ENCODE measurements around the gene GLS. TPM values are rescaled to one million over a fixed set of nuclear protein-coding genes. Genes with fewer than 3 reads are reported as not detected.

Gene GLS
- total RNA-seq, 1 experiment from 2014 or later: 97.4 TPM

GRCh38 chr2:191014653-191015020, 134.0 kb downstream of the GLS start (continued):
- TF ChIP-seq REST (IDR thresholded peaks at IDR 0.05; ENCODE audit: low read depth) (no peak), ATF3 (IDR thresholded peaks at IDR 0.05) (no peak), FOSL1 (IDR thresholded peaks at IDR 0.05; ENCODE audit: low read depth) (no peak)

Other genes starting within 250 kb of the GLS start
- 43.8 TPM for gene NAB1, start 231.7 kb upstream of the GLS start, total RNA-seq (2021; ENCODE audit: unreplicated experiment)
- gene STAT1, start 133.3 kb downstream of the GLS start, total RNA-seq (2021; ENCODE audit: unreplicated experiment): 60.7 TPM

Measured in HCT116 (cell line).